Endothelial cell of umbilical vein (primary cell): ENCODE results near the gene B3GNT3.
"Not testable (repeated sequence)": the region's sequence is repeated elsewhere in the genome, so short reads cannot be mapped to it uniquely, and the experiment has no call there.

ENCODE experiments used
- CTCF ChIP-seq, 2 donors: IDR thresholded peaks; 1 replicate in 1 of 2; 2 replicates in 1 of 2; pipeline ENCODE4 v1.5.1; 2011; ENCODE audit warnings: low read length in 2 of 2, mild to moderate bottlenecking in 2 of 2, moderate library complexity in 2 of 2, control low read depth in 1 of 2, inconsistent platforms in 1 of 2, low read depth in 1 of 2; ENCODE audit not compliant: insufficient read depth in 1 of 2; ENCODE audit errors: extremely low read depth in 1 of 2
- MAX ChIP-seq: IDR thresholded peaks from 2 replicates; pipeline ENCODE4 v1.6.1; 2011; ENCODE audit not compliant: insufficient read depth, insufficient read length

- TF ChIP-seq CTCF (IDR thresholded peaks at IDR 0.05; ENCODE audit: extremely low read depth in 1 of 2, insufficient read depth in 1 of 2, low read depth in 1 of 2, low read length in 2 of 2); MAX: not testable (repeated sequence)
These were observed 3.7 kb downstream of the B3GNT3 start for GRCh38 chr19:17798599-17798998.
